A549 treated with CpdA at 1 μM for 4 hours (cell line): ENCODE data around the gene TRAF1. TPM values are rescaled to one million over a fixed set of nuclear protein-coding genes. Genes with fewer than 3 reads are reported as not detected.

Experiments used
- total RNA-seq: library from RNA; stranded (reverse); fragments of 200-300 nt; extraction: Qiagen RNA extraction; gene quantifications from 5 replicates; pipeline ENCODE4 v1.2.3, GENCODE V29; 2022; ENCODE audit warnings: low read depth

Gene TRAF1
- 5.3 to 11.0 TPM (median 8.1 TPM) in 5 replicates for total RNA-seq

GRCh38 chr9:120926397-120926928 lies at the start of gene TRAF1:
TRAF1 (minus strand) TSS chr9:120926796; CDS start chr9:120926075, 721 bp downstream.

GRCh38 chr9:120876842-120877240 lies 49.8 kb downstream of the TRAF1 start, which contains the start of gene PHF19:
PHF19 (minus strand) TSS chr9:120877188; CDS start chr9:120874741, 2,447 bp downstream.

Other genes with a start within 250 kb of the TRAF1 start
- 22.6 to 32.6 TPM (median 26.2 TPM) in 5 replicates for gene MEGF9, start 212.3 kb downstream of the TRAF1 start, total RNA-seq
- 36.0 to 43.9 TPM (median 41.9 TPM) in 5 replicates for gene FBXW2, start 133.4 kb downstream of the TRAF1 start, total RNA-seq
- 30.1 to 38.1 TPM (median 30.5 TPM) in 5 replicates for gene PSMD5, start 83.9 kb downstream of the TRAF1 start, total RNA-seq
- gene PHF19, start 49.6 kb downstream of the TRAF1 start, total RNA-seq, result 87.0 to 139 TPM (median 128 TPM) in 5 replicates
- 10.4 to 13.9 TPM (median 12.5 TPM) in 5 replicates for gene C5, start 123.5 kb upstream of the TRAF1 start, total RNA-seq
- gene CNTRL, start 148.2 kb upstream of the TRAF1 start, total RNA-seq, result 4.9 to 7.4 TPM (median 6.3 TPM) in 5 replicates